HL-60 (cell line): ENCODE data around the gene COX18.

Experiments
- GABPA ChIP-seq: IDR thresholded peaks from 2 replicates; pipeline ENCODE4 v1.6.1; 2012; ENCODE audit warnings: low read depth
- POLR2AphosphoS5 ChIP-seq: IDR thresholded peaks from 2 replicates; pipeline ENCODE4 v1.6.1; 2012; ENCODE audit warnings: low read depth
- SPI1 ChIP-seq: IDR thresholded peaks from 2 replicates; pipeline ENCODE4 v1.6.1; 2012; ENCODE audit warnings: low read depth, mild to moderate bottlenecking, borderline replicate concordance
- TF ChIP-seq, protein P1 (sequence below): IDR thresholded peaks from one replicate; pipeline ENCODE4 v1.5.1; 2011; ENCODE audit warnings: low read length, control low read depth, inconsistent platforms; ENCODE audit not compliant: insufficient read depth
- TF ChIP-seq, protein P2 (sequence below): IDR thresholded peaks from 2 replicates; pipeline ENCODE4 v1.6.1; 2012; ENCODE audit warnings: low read depth; ENCODE audit not compliant: insufficient replicate concordance

DNA sequence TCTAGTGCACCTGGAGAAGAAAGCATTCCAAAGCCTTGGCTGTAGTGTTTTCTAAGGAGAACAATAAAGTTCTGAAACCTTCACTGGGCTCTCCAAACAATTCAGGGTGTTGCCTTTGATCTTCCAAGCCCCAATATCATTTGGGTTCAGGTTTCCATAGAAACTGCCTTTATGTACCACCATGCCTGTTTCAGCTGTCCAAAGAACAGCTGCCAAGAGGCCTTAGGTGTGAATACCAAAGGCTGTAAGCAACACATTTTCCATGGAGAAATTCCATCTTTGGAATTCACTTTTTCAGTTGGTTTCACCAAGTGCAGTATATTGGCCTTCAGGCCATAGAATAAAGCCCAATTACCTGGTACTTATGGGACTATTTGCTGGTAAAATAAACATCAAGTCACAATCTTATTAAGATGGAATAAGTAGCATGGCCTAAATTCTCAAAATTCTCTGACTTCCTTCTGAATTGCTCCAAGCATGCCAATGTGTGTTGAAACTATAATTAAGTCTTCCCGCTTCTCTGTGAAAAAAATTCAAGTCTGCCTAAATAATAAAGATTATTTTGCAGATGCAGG lies 61.9 kb downstream of the COX18 start:
- TF ChIP-seq, protein P1, sequence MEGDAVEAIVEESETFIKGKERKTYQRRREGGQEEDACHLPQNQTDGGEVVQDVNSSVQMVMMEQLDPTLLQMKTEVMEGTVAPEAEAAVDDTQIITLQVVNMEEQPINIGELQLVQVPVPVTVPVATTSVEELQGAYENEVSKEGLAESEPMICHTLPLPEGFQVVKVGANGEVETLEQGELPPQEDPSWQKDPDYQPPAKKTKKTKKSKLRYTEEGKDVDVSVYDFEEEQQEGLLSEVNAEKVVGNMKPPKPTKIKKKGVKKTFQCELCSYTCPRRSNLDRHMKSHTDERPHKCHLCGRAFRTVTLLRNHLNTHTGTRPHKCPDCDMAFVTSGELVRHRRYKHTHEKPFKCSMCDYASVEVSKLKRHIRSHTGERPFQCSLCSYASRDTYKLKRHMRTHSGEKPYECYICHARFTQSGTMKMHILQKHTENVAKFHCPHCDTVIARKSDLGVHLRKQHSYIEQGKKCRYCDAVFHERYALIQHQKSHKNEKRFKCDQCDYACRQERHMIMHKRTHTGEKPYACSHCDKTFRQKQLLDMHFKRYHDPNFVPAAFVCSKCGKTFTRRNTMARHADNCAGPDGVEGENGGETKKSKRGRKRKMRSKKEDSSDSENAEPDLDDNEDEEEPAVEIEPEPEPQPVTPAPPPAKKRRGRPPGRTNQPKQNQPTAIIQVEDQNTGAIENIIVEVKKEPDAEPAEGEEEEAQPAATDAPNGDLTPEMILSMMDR: no peak
- TF ChIP-seq POLR2AphosphoS5 (no peak), GABPA (no peak), SPI1 (no peak)
- TF ChIP-seq, protein P2, sequence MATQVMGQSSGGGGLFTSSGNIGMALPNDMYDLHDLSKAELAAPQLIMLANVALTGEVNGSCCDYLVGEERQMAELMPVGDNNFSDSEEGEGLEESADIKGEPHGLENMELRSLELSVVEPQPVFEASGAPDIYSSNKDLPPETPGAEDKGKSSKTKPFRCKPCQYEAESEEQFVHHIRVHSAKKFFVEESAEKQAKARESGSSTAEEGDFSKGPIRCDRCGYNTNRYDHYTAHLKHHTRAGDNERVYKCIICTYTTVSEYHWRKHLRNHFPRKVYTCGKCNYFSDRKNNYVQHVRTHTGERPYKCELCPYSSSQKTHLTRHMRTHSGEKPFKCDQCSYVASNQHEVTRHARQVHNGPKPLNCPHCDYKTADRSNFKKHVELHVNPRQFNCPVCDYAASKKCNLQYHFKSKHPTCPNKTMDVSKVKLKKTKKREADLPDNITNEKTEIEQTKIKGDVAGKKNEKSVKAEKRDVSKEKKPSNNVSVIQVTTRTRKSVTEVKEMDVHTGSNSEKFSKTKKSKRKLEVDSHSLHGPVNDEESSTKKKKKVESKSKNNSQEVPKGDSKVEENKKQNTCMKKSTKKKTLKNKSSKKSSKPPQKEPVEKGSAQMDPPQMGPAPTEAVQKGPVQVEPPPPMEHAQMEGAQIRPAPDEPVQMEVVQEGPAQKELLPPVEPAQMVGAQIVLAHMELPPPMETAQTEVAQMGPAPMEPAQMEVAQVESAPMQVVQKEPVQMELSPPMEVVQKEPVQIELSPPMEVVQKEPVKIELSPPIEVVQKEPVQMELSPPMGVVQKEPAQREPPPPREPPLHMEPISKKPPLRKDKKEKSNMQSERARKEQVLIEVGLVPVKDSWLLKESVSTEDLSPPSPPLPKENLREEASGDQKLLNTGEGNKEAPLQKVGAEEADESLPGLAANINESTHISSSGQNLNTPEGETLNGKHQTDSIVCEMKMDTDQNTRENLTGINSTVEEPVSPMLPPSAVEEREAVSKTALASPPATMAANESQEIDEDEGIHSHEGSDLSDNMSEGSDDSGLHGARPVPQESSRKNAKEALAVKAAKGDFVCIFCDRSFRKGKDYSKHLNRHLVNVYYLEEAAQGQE: no peak
